ENCODE results near the gene NAA20. TPM values are rescaled to one million over a fixed set of nuclear protein-coding genes. Genes with fewer than 3 reads are reported as not detected.

Gene NAA20
- total RNA-seq, 1 experiment from 2014 or later, result 82.6 TPM

DNA sequence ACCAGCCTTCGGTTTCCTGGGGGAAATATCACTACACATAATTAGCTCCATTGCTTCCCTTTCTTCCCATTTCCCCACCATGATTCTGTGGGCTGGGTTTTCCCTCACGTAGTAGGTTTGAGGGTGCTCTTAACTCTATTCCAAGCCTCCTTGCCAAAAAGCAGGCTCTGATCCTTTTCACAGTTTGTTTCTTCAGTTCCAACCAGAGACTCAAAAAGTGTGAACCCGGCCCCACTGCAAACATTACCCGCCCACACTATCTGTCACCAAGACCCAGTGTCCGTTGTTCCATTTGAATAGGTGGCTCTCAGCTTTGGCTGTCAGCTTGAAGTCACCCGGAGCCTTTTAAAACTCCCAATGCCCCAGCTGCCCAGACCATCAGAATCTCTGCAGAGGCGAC is 11.8 kb upstream of the NAA20 start:
- Histone ChIP-seq H3K27ac (ENCODE audit: low read depth, low read length, poor library complexity, severe bottlenecking) (no peak overlapping the region), H3K4me3 (ENCODE audit: low read depth, low read length, poor library complexity, severe bottlenecking) (no peak overlapping the region), H3K9me3 (ENCODE audit: low read depth, low read length, poor library complexity, severe bottlenecking) (no peaks in the 10 kb centered on the region), H3K36me3 (ENCODE audit: insufficient read depth, low read length, poor library complexity, severe bottlenecking) (no peaks in the 10 kb centered on the region), H3K27me3 (replicated peaks; ENCODE audit: insufficient read depth, low read depth, low read length, poor library complexity) (no peaks in the 10 kb centered on the region), H3K4me1 (ENCODE audit: insufficient read depth, low read length, poor library complexity, severe bottlenecking) (peaks cover 21% of the 10 kb centered on the region)
- TF ChIP-seq EZH2 (IDR thresholded peaks at IDR 0.05; ENCODE audit: borderline replicate concordance, low read depth, low read length, poor library complexity, severe bottlenecking), result no peak
- TF ChIP-seq CTCF (conservative IDR thresholded peaks at IDR 0.05; ENCODE audit: low read depth, low read length), result no peak
- DNase-seq (ENCODE audit: low spot score), result no peak
- intact Hi-C loops (cut with micrococcal nuclease; ENCODE audit: unreplicated experiment), result no loop called here
- BruUV-seq (replicated peaks), result no TSS peak
- ChIA-PET CTCF (no interaction called here), POLR2A (ENCODE audit: low non-redundant PET) (no interaction called here)

DNA sequence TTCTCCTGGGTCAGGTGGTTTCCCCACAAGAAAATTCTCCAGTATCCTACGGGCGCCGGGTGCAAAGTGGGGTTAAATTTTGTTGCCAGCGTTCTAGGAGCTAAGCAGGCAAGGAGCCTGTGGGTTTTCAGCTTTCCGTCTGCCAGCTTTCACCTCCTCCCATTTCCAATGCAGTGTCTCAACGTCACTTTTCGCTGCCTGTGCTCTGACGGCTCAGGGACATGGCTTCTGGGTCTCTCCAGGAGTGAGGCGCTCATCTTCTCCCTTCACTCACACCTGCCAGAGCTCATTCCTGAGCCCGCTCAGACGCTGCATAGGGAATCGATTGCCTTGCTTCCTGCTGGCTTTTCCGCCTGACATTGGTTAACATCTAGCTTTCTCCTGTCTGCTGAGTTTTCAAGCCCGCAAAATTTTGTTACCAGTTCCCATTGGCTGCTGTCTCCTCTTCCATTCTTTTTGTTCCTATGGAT is 7.3 kb upstream of the NAA20 start:
- Histone ChIP-seq H3K9me3 (ENCODE audit: low read depth, low read length, poor library complexity, severe bottlenecking) (no peaks in the 10 kb centered on the region), H3K27me3 (replicated peaks; ENCODE audit: insufficient read depth, low read depth, low read length, poor library complexity) (no peaks in the 10 kb centered on the region), H3K4me3 (ENCODE audit: low read depth, low read length, poor library complexity, severe bottlenecking) (no peak overlapping the region), H3K27ac (ENCODE audit: low read depth, low read length, poor library complexity, severe bottlenecking) (no peak overlapping the region), H3K4me1 (ENCODE audit: insufficient read depth, low read length, poor library complexity, severe bottlenecking) (no peaks in the 10 kb centered on the region), H3K36me3 (ENCODE audit: insufficient read depth, low read length, poor library complexity, severe bottlenecking) (no peaks in the 10 kb centered on the region)
- no peak for DNase-seq (ENCODE audit: low spot score)
- ChIA-PET POLR2A (ENCODE audit: low non-redundant PET) (no interaction called here), CTCF (no interaction called here)
- intact Hi-C loops (cut with micrococcal nuclease; ENCODE audit: unreplicated experiment), result no loop called here
- TF ChIP-seq CTCF (conservative IDR thresholded peaks at IDR 0.05; ENCODE audit: low read depth, low read length), result no peak
- no peak for TF ChIP-seq EZH2 (IDR thresholded peaks at IDR 0.05; ENCODE audit: borderline replicate concordance, low read depth, low read length, poor library complexity, severe bottlenecking)
- no TSS peak for BruUV-seq (replicated peaks)

DNA sequence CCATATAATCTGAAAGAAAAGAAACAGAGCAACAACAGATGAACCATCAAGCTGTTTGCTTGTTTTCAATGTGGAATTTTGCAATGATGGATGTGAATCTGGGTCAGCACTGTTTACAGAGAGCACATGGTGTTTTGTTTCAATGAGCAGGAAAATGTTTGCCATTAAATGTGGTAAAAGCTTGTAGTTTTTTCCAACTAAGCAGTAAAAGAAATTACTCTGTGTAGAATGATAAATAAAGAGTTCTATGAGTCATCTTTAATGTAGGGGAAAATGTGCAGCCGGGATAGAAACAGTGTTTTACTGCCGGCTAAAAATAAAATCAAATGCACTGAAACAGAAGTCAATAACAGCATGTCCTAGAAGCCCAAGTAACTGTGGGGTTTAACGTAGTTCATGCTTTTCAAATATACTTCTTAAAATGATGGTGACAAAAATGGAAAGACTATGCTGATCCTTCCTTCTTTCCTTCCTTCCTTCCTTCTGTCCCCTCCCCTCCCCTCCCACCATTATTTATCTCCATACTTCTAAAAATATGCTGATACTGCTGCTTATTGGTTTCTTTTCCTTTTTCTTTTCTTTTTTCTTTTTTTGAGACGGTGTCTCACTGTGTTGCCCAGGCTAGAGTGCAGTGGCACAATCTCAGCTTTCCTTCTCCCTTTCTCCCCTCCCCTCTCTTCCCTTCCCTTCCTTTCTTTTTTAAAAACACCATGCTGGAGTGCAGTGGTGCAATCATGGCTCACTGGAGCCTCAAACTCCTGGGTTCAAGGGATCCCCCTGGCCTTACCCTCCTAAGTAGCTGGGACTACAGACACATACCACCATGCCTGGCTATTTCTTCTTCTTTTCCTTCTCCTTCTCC is 6.3 kb upstream of the NAA20 start:
- no peak for TF ChIP-seq CTCF (conservative IDR thresholded peaks at IDR 0.05; ENCODE audit: low read depth, low read length)
- H3K4me1 ChIP-seq (ENCODE audit: insufficient read depth, low read length, poor library complexity, severe bottlenecking), result no peaks in the 10 kb centered on the region
- H3K36me3 ChIP-seq (ENCODE audit: insufficient read depth, low read length, poor library complexity, severe bottlenecking), result no peaks in the 10 kb centered on the region
- no peak overlapping the region for H3K4me3 ChIP-seq (ENCODE audit: low read depth, low read length, poor library complexity, severe bottlenecking)
- H3K27ac ChIP-seq (ENCODE audit: low read depth, low read length, poor library complexity, severe bottlenecking), result no peak overlapping the region
- DNase-seq (ENCODE audit: low spot score), result peak; percentile 20
- BruUV-seq (replicated peaks), result no TSS peak
- no peaks in the 10 kb centered on the region for H3K9me3 ChIP-seq (ENCODE audit: low read depth, low read length, poor library complexity, severe bottlenecking)
- no peaks in the 10 kb centered on the region for H3K27me3 ChIP-seq (replicated peaks; ENCODE audit: insufficient read depth, low read depth, low read length, poor library complexity)
- POLR2A ChIA-PET (ENCODE audit: low non-redundant PET), result no interaction called here
- CTCF ChIA-PET, result no interaction called here
- intact Hi-C loops (cut with micrococcal nuclease; ENCODE audit: unreplicated experiment), result no loop called here
